Measurements from ENCODE around the gene ARID3B.

Gene ARID3B

DNA sequence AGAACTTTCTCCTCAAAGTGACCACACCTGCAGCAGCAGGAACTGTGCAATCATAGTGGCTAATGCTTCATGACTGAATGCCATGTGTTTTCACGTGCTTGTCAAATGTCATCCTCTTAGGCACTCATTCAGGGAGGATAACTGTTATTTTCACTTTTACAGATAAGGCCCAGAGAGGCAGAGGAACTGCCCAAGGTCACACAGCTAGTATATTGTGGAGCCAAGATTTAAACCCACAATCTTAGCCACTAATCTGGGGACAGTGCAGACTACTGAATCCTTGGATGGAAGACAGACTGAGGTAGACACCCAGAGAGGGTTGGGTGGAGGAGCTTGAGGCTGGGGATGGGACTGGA, 64.8 kb downstream of the ARID3B start:
- no peak for TF ChIP-seq CTCF (conservative IDR thresholded peaks at IDR 0.05; ENCODE audit: control insufficient read depth, insufficient read depth, low read depth, low read length)
- DNase-seq (ENCODE audit: low read depth), result no peak
- H3K4me3 ChIP-seq (ENCODE audit: control insufficient read depth, low read depth, low read length), result no peak overlapping the region

DNA sequence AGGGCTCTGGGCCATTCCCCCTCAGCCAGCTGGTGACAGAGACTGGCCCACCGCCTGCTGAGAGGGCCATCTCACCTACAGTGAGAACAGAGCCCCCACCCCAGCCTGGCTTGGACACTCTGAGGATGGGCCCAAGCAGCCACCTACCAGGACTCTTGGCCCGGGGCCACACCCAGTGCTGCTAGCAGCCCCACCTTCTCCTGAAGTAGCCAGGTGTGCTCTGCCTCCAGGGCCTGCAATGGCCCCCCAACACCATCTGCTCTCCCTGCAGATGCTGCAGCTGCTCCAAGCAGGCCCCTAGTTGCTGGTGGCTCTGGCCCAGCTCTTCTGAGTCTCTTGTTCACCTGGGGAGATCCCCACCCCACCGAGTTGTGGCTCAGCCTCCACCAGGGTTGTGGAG, 67.8 kb downstream of the ARID3B start:
- TF ChIP-seq CTCF (conservative IDR thresholded peaks at IDR 0.05; ENCODE audit: control insufficient read depth, insufficient read depth, low read depth, low read length), result no peak
- DNase-seq (ENCODE audit: low read depth), result no peak
- H3K4me3 ChIP-seq (ENCODE audit: control insufficient read depth, low read depth, low read length), result no peak overlapping the region

DNA sequence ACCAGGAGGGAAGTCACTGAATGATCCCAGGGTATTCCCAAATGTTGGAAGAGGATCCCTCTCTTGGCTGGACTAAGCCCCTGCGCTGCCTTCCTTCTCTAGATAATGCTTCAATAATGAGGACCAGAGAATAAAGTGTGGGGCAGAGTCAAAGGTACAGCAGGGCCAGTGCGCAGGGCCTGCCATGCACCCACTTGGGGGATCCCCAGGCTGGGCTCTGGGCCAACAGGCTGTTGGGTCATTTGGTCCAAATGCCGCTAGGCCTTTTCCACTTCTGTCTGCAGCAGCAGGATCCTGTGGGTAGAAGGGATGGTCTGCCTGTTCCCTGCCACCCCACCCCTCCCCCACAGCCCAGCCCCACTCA, 68.9 kb downstream of the ARID3B start:
- DNase-seq (ENCODE audit: low read depth), result no peak
- no peak for TF ChIP-seq CTCF (conservative IDR thresholded peaks at IDR 0.05; ENCODE audit: control insufficient read depth, insufficient read depth, low read depth, low read length)
- H3K4me3 ChIP-seq (ENCODE audit: control insufficient read depth, low read depth, low read length), result no peak overlapping the region

DNA sequence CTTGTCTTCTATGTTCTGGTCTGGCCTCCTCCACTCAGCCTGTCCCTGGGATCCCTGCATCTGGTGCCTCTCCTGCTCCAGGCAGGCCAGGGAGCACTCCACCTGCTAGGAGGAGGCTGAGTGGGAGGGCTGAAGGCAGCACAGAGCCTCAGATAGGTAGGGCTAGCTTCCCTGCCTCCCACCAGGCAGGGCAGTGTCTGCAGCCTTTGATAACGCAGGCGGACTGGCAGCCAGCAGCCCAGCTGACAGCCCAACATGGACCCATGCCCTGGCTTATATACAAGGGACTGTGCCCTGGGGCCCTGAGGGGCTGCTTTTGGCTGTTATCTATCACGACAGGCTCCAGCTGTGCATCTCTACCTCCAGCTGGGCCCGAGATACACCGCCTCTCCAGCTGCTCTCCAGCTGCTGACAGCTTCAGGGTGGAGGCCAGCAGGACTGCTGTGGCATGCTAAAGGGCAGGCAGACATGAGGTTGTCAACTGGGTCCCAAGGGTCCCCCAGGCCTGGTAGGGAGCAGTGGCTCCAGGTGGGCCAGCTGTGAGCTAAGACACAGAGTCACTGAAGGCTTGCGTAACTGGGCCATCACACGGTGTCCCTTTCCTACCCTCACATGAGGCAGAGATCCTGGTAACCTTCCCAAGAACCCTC, 69.4 kb downstream of the ARID3B start:
- no peak for TF ChIP-seq CTCF (conservative IDR thresholded peaks at IDR 0.05; ENCODE audit: control insufficient read depth, insufficient read depth, low read depth, low read length)
- H3K4me3 ChIP-seq (ENCODE audit: control insufficient read depth, low read depth, low read length), result no peak overlapping the region
- no peak for DNase-seq (ENCODE audit: low read depth)

DNA sequence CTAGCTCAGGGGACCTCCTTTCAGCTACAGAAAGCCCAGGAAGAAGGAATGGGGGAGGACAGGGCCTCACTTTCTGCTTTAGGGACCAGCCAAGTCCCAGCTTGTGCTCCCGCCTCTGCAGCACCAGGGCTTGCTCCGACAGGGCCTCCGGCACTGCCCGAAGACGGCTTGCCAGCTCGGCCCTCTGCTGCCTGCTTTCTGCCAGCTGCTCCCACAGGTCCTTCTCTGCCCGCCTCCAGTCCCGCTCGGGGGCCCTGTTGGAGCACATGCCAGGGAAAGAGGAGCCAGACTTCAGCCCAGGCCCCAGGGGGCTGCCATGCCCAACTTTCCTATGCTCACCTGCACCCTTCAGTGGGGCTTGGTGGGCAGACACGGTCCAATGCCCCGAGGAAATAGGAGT, 70.3 kb downstream of the ARID3B start:
- no peak overlapping the region for H3K4me3 ChIP-seq (ENCODE audit: control insufficient read depth, low read depth, low read length)
- TF ChIP-seq CTCF (conservative IDR thresholded peaks at IDR 0.05; ENCODE audit: control insufficient read depth, insufficient read depth, low read depth, low read length), result no peak
- no peak for DNase-seq (ENCODE audit: low read depth)

- no peak overlapping the region for H3K4me3 ChIP-seq (ENCODE audit: control insufficient read depth, low read depth, low read length)
- DNase-seq (ENCODE audit: low read depth), result no peak
- no peak for TF ChIP-seq CTCF (conservative IDR thresholded peaks at IDR 0.05; ENCODE audit: control insufficient read depth, insufficient read depth, low read depth, low read length)
Measured at GRCh38 chr15:74611834-74612233, 70.8 kb downstream of the ARID3B start.

GRCh38 chr15:74612677-74613076, 71.7 kb downstream of the ARID3B start:
- no peak overlapping the region for H3K4me3 ChIP-seq (ENCODE audit: control insufficient read depth, low read depth, low read length)
- no peak for TF ChIP-seq CTCF (conservative IDR thresholded peaks at IDR 0.05; ENCODE audit: control insufficient read depth, insufficient read depth, low read depth, low read length)
- DNase-seq (ENCODE audit: low read depth), result no peak
